COLO668 (cell line): ENCODE results near the gene PLD5.
"Not testable (repeated sequence)": the region's sequence is repeated elsewhere in the genome, so short reads cannot be mapped to it uniquely, and the experiment has no call there.

Experiments
- DNase-seq: peaks from one replicate; lab custom pipeline; 2025; ENCODE audit not compliant: unreplicated experiment; lab: John Stamatoyannopoulos, UW

PLD5 gene

GRCh38 chr1:242179767-242180166 lies 344.7 kb downstream of the PLD5 start:
- DNase-seq: not testable (repeated sequence)

DNA sequence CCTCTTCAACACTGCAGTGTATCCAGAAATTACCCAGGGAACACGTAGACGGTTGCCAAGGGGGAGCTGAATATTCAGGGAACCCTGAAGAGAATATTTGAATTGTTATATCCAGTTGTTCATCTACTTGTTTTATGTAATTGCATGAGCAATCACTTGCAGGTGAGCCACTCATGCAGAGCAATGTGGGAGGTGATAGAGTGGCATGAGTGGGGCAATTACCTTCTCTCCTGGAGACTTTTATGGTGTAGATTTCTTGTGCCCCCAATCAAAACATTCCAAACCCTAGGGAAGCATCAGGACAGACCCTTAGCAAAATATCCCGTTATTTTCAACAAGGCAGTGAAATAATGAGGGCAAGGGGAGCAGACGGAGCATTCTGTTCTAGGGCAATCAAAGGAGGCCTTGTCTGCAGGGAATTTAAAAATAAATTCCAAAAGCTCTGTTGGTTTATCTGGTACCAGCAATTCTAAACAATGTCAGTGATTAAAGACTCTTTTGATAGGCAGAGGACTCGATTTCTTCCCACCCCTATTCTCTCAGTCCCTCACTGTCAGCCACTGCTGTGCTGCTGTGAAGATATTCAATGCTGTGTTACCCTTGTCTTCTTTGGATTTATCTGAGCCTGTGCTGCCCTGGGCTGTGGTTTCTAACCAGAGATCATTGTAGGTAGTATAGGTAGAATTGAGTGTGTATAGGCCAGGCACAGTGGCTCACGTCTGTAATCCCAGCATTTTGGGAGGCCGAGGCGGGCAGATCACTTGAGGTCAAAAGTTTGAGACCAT lies 345.4 kb downstream of the PLD5 start:
- no peak for DNase-seq

- DNase-seq: no peak
These were observed 346.1 kb downstream of the PLD5 start for GRCh38 chr1:242178436-242178835.

- no peak for DNase-seq
These were observed 362.4 kb downstream of the PLD5 start for GRCh38 chr1:242162140-242162539.

- no peak for DNase-seq
These were observed 377.2 kb downstream of the PLD5 start for GRCh38 chr1:242147096-242147976.

DNA sequence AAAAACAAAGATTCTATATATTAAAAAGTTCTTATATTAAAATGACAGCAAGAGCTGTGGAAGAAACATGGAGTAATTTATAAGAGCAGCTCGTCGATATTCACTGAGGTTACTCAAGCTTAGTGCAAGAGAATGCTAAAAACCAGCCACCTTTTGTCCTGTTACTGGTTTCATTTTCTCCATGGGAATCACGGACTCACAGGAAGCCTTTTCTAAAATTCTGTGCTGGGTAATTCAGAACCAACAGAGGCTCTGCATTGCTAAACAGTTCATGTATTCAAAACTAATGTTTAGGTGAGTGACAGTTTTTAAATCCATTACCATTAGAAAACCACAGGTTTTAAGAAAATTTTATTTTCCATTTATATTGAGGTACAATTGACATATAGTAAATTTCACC lies 377.8 kb downstream of the PLD5 start:
- DNase-seq: no peak

- DNase-seq: no peak
These were observed 383.7 kb downstream of the PLD5 start for GRCh38 chr1:242140836-242141235.

GRCh38 chr1:242139986-242140385 lies 384.5 kb downstream of the PLD5 start:
- DNase-seq: no peak

GRCh38 chr1:242139442-242139841 lies 385.1 kb downstream of the PLD5 start:
- no peak for DNase-seq

DNA sequence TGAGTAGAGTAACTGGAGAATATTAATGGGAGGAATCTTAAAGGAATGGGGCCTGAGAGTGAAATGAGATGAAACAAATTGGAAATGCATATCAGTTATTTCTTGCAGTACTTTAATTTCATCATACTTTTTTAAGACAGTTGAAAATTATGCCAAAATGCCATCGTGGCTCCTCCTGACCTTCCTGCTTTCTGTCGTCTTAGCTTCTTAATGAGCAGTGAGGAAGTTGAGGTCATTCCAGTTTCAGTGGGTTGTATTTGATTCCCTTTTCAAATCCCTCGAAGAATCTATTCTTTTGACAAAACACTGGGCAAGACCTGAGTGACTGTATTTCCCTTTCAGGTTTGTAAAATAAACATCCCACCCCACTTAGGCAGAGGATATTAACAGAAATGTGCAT lies 390.7 kb downstream of the PLD5 start:
- no peak for DNase-seq

DNA sequence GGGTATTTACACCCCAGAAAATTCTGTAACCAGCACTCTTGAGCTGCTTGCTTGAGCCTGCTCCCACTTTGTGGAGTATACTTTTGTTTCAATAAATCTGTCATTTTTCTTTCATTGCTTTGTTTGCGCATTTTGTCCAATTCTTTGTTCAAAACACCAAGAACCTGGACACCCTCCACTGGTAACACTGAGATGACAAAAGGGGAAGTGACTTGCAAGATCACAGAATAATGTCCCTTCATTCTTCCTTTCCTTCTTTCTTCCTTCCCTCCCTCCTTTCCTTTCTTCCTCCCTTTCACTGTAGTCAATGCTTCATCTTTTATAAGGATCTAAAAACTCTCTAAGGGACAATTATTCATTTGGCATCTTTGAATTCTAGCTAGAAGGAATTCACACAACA lies 391.1 kb downstream of the PLD5 start:
- DNase-seq: no peak

- DNase-seq: no peak
These were observed 392.2 kb downstream of the PLD5 start for GRCh38 chr1:242132121-242132817.

GRCh38 chr1:242128951-242129502 lies 395.5 kb downstream of the PLD5 start:
- no peak for DNase-seq

DNA sequence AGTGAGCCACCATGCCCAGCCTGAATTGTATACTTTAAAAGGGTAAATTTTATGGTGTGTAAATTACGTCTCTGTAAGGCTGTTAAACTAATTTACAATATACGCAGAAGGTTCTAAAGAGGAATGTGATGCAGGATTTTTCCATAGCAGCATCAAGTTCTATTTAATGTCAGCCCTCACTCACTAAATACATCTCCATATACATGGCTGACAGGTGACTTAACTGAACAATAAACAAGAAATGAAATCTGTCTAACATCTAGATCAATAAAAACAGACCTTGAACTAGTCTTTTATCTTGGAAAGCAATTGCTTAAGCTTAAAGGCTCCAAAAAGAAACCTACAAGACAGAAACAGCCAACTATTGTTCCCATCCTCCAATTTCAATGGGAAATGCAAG lies 404.1 kb downstream of the PLD5 start:
- no peak for DNase-seq

DNA sequence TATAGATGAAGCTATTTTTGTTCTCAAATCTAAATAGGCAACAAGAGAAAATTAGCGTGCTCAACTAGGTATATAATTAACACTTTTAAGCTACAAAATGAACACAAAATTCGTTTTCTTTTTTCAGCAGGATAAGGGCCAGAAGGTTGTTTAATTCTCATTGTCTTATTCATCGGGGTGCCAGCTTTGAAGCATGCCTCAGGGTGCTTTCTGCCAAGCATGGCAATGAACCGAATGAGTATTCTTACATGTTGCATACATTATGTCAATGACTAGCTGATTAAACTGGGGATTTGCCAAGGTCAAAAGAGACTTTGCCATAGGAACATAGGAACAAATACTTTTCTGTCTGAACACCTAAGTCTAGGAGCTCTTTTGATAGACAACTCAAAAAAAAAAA lies 423.6 kb downstream of the PLD5 start:
- DNase-seq: no peak

- not testable (repeated sequence) for DNase-seq
These were observed 427.2 kb downstream of the PLD5 start for GRCh38 chr1:242097283-242097682.

GRCh38 chr1:242093116-242093515 lies 431.4 kb downstream of the PLD5 start:
- no peak for DNase-seq

DNA sequence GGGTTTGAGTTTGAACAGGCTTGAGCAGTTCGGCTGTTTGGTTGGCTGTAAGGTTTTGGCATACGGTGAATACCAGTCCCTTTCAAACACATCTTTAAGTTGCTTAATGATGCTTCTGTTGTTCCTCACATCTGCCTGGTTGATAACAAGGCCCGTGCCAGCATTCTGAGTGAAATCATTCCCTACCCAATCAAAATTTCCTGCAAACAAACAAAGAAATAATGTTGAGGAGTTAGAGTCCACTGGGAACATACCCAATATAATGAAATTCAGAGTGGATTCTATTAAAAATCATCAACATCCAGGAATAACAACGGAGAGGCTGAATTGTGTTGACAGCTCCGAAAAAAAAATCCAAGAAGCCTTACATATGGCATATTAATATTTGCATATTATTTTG lies 434.6 kb downstream of the PLD5 start:
- no peak for DNase-seq

DNA sequence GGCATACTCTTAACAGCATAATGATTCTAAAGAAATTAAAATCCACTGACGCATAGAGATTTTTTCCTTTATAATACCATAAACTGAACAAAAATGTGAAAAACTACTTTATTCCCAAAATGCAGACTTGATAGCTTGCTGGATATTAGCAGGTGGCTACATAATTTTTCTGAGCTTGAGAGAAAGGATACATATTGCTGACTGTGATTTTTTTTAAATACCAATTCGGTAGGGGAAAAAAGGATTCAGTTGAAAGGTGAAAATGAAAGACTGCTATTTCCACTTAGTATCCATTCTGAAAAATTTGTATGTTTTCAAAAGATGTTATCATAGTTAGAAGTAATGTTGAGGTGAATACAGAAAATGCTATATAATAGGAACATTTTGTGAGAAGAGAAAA lies 435.6 kb downstream of the PLD5 start:
- DNase-seq: no peak

DNA sequence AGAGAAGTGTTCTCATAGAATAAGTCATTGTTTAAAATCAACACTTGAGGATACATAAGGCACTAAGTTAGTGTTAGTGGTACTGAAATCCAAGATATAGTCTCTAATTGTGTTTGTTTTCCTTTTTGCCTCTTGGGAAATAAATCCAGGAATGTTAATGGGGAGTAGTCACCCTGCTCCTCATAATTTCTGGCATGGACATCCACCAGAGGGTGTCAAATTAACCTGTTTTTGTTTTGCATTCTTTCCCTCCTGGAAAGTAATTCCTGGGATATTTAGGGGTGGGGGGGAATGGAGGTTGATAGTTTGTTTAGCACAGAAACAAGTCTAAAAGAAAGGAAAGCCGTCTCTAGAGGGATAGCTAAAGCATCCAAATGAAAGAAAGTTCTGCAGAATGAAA lies 437.8 kb downstream of the PLD5 start:
- DNase-seq: no peak

GRCh38 chr1:242086093-242086492 lies 438.4 kb downstream of the PLD5 start:
- DNase-seq: no peak
